ENCODE results near the gene ACTN4. TPM values are rescaled to one million over a fixed set of nuclear protein-coding genes. Genes with fewer than 3 reads are reported as not detected.

ACTN4 gene
- polyA plus RNA-seq, 2 of the 4 experiments (the other 2 are of a cell fraction) = 605 to 967 TPM

DNA sequence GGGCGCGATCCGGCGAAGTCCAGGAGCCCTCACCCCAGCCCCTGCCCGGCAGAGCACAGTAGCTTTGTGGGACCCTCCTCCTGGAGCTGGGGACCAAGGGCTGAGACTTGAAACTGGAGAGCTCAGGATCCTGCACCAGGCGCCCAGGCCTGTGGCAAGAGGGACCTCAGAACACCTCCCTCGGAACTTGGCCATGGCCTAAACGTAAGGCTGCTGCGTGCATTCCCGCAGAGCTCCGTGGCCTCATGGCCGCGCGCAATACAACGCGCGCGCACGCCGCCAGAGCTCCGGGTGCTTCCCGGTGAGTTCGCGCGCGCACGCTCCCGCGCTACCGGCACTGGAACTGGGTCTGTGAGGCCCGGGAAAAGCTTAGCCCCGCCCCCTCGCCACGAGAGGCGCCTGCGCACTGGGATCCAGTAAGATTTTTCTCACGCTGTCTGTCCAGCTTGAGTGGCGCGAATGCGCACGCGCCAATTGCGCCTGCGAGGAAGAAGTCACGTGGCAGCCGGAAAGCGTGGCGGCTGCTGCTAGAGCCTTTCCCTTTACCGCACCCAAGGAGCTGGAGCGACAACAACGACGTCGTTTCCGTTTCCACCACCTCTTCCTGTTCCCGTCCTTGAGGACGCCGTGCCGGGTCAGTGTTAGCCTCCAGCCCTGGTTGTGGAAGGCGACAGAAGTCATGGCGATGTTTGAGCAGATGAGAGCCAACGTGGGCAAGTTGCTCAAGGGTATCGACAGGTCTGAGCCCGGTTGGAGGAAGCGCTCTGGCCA, 28.7 kb upstream of the ACTN4 start, which contains the start of gene EIF3K:
Gene EIF3K (plus strand): TSS at position 599 of the 771 bp plus-strand sequence. CDS start 81 bp downstream, at position 680.
- ChIA-PET CTCF (interaction anchor here (0.7 to 5.9 kb wide), 16 partner anchors 9 to 269 kb away, joined by 3 to 134 read pairs (median 5); partner anchors contain the start of gene FAM98C), POLR2A (interaction anchor here (0.5 to 1.9 kb wide), 46 partner anchors 9 to 312 kb away, joined by 3 to 28 read pairs (median 5); partner anchors contain the start of genes ACTN4, FAM98C, GGN and MRPS12)
- Histone ChIP-seq H3K4me3 (peak within 1 kb of the TSS; percentile 86), H3K4me2 (peak within 1 kb of the TSS; percentile 99), H3K4me1 (peaks cover 14% of the 10 kb centered on the region), H3K27ac (peak within 1 kb of the TSS; percentile 84 to 87), H3K9me3 (no peaks in the 10 kb centered on the region)
- peak; percentile 100 for FAIRE-seq
- WGBS (ENCODE audit: missing lambda C conversion rate) = 8% methylated on average over 63 of the region's 64 CpGs
- peak; percentile 100 for DNase-seq (ENCODE audit: low read depth in 1 of 2, low spot score in 1 of 2)
- ATAC-seq = peak; percentile 87 to 93
- TF ChIP-seq CBX2 (IDR thresholded peaks at IDR 0.05; ENCODE audit: borderline replicate concordance, low read depth) (no peak), JUN (IDR thresholded peaks at IDR 0.05) (peak; percentile 91 to 95), NR3C1 (IDR thresholded peaks at IDR 0.05) (no peak), FOSL2 (IDR thresholded peaks at IDR 0.05) (no peak), FOSL2 (CRISPR knock-in tag; IDR thresholded peaks at IDR 0.05) (no peak), TFCP2L1 (CRISPR knock-in tag; IDR thresholded peaks at IDR 0.05) (peak; percentile 90), JUNB (IDR thresholded peaks at IDR 0.05) (no peak), HOXB5 (CRISPR knock-in tag; IDR thresholded peaks at IDR 0.05) (peak; percentile 88), POLR2AphosphoS2 (conservative IDR thresholded peaks at IDR 0.05; ENCODE audit: low read length) (no peak), NFE2L2 (conservative IDR thresholded peaks at IDR 0.05; ENCODE audit: low read length) (no peak), RCOR1 (IDR thresholded peaks at IDR 0.05; ENCODE audit: low read depth, low read length) (no peak), HOXA7 (CRISPR knock-in tag; IDR thresholded peaks at IDR 0.05) (no peak), RARB (CRISPR knock-in tag; IDR thresholded peaks at IDR 0.05) (no peak), RFX5 (IDR thresholded peaks at IDR 0.05) (no peak; the same call in 1 of the 2 replicates), PHF8 (IDR thresholded peaks at IDR 0.05; ENCODE audit: borderline replicate concordance, low read depth) (peak; percentile 40; the same call in 1 of the 2 replicates), MYC (IDR thresholded peaks at IDR 0.05; ENCODE audit: borderline replicate concordance, low read length) (peak; percentile 96), MAZ (IDR thresholded peaks at IDR 0.05; ENCODE audit: borderline replicate concordance, low read depth, low read length) (no peak), ESRRA (IDR thresholded peaks at IDR 0.05; ENCODE audit: borderline replicate concordance, low read length) (no peak), ZFP36 (IDR thresholded peaks at IDR 0.05; ENCODE audit: borderline replicate concordance, partially characterized antibody) (no peak), ZNF302 (CRISPR knock-in tag; IDR thresholded peaks at IDR 0.05) (no peak), EHMT2 (IDR thresholded peaks at IDR 0.05; ENCODE audit: low read depth) (no peak), HDAC2 (IDR thresholded peaks at IDR 0.05) (no peak), TP53 (CRISPR knock-in tag; IDR thresholded peaks at IDR 0.05) (peak; percentile 95)
- TF ChIP-seq, protein P1, sequence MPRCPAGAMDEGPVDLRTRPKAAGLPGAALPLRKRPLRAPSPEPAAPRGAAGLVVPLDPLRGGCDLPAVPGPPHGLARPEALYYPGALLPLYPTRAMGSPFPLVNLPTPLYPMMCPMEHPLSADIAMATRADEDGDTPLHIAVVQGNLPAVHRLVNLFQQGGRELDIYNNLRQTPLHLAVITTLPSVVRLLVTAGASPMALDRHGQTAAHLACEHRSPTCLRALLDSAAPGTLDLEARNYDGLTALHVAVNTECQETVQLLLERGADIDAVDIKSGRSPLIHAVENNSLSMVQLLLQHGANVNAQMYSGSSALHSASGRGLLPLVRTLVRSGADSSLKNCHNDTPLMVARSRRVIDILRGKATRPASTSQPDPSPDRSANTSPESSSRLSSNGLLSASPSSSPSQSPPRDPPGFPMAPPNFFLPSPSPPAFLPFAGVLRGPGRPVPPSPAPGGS (IDR thresholded peaks at IDR 0.05) = peak; percentile 98
- TF ChIP-seq, protein P2, sequence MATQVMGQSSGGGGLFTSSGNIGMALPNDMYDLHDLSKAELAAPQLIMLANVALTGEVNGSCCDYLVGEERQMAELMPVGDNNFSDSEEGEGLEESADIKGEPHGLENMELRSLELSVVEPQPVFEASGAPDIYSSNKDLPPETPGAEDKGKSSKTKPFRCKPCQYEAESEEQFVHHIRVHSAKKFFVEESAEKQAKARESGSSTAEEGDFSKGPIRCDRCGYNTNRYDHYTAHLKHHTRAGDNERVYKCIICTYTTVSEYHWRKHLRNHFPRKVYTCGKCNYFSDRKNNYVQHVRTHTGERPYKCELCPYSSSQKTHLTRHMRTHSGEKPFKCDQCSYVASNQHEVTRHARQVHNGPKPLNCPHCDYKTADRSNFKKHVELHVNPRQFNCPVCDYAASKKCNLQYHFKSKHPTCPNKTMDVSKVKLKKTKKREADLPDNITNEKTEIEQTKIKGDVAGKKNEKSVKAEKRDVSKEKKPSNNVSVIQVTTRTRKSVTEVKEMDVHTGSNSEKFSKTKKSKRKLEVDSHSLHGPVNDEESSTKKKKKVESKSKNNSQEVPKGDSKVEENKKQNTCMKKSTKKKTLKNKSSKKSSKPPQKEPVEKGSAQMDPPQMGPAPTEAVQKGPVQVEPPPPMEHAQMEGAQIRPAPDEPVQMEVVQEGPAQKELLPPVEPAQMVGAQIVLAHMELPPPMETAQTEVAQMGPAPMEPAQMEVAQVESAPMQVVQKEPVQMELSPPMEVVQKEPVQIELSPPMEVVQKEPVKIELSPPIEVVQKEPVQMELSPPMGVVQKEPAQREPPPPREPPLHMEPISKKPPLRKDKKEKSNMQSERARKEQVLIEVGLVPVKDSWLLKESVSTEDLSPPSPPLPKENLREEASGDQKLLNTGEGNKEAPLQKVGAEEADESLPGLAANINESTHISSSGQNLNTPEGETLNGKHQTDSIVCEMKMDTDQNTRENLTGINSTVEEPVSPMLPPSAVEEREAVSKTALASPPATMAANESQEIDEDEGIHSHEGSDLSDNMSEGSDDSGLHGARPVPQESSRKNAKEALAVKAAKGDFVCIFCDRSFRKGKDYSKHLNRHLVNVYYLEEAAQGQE (IDR thresholded peaks at IDR 0.05) = no peak
- TF ChIP-seq, protein P3, sequence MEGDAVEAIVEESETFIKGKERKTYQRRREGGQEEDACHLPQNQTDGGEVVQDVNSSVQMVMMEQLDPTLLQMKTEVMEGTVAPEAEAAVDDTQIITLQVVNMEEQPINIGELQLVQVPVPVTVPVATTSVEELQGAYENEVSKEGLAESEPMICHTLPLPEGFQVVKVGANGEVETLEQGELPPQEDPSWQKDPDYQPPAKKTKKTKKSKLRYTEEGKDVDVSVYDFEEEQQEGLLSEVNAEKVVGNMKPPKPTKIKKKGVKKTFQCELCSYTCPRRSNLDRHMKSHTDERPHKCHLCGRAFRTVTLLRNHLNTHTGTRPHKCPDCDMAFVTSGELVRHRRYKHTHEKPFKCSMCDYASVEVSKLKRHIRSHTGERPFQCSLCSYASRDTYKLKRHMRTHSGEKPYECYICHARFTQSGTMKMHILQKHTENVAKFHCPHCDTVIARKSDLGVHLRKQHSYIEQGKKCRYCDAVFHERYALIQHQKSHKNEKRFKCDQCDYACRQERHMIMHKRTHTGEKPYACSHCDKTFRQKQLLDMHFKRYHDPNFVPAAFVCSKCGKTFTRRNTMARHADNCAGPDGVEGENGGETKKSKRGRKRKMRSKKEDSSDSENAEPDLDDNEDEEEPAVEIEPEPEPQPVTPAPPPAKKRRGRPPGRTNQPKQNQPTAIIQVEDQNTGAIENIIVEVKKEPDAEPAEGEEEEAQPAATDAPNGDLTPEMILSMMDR (IDR thresholded peaks at IDR 0.05) = no peak
- TF ChIP-seq, protein P4, sequence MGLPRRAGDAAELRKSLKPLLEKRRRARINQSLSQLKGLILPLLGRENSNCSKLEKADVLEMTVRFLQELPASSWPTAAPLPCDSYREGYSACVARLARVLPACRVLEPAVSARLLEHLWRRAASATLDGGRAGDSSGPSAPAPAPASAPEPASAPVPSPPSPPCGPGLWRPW (IDR thresholded peaks at IDR 0.05) = no peak
- TF ChIP-seq, protein P5, sequence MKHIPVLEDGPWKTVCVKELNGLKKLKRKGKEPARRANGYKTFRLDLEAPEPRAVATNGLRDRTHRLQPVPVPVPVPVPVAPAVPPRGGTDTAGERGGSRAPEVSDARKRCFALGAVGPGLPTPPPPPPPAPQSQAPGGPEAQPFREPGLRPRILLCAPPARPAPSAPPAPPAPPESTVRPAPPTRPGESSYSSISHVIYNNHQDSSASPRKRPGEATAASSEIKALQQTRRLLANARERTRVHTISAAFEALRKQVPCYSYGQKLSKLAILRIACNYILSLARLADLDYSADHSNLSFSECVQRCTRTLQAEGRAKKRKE (CRISPR knock-in tag; IDR thresholded peaks at IDR 0.05; ENCODE audit: low read depth) = peak; percentile 45; the same call in 1 of the 2 replicates
- TF ChIP-seq, protein P6, sequence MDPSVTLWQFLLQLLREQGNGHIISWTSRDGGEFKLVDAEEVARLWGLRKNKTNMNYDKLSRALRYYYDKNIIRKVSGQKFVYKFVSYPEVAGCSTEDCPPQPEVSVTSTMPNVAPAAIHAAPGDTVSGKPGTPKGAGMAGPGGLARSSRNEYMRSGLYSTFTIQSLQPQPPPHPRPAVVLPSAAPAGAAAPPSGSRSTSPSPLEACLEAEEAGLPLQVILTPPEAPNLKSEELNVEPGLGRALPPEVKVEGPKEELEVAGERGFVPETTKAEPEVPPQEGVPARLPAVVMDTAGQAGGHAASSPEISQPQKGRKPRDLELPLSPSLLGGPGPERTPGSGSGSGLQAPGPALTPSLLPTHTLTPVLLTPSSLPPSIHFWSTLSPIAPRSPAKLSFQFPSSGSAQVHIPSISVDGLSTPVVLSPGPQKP (IDR thresholded peaks at IDR 0.05; ENCODE audit: low read depth, low read length) = no peak
- TF ChIP-seq, protein P7, sequence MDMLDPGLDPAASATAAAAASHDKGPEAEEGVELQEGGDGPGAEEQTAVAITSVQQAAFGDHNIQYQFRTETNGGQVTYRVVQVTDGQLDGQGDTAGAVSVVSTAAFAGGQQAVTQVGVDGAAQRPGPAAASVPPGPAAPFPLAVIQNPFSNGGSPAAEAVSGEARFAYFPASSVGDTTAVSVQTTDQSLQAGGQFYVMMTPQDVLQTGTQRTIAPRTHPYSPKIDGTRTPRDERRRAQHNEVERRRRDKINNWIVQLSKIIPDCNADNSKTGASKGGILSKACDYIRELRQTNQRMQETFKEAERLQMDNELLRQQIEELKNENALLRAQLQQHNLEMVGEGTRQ (IDR thresholded peaks at IDR 0.05) = peak; percentile 98
